Measurements from ENCODE around the gene ALPL. TPM values are rescaled to one million over a fixed set of nuclear protein-coding genes. Genes with fewer than 3 reads are reported as not detected.

The ALPL gene
- polyA plus RNA-seq, 1 donor (not counting 4 experiments of a cell fraction or from before 2014, with no cell fraction given): not detected

- no peaks in the 10 kb centered on the region for H3K27me3 ChIP-seq (ENCODE audit: control insufficient read depth, extremely low read depth, insufficient read depth, low read length)
- H3K9me1 ChIP-seq (ENCODE audit: control insufficient read depth, extremely low read depth, insufficient read depth, low read length): no peaks in the 10 kb centered on the region
- H3K4me2 ChIP-seq (ENCODE audit: control insufficient read depth, extremely low read depth, insufficient read depth, low read depth, low read length): no peak overlapping the region
- H3K9ac ChIP-seq (ENCODE audit: control insufficient read depth, extremely low read depth, insufficient read depth, low read length): no peak overlapping the region
- no peaks in the 10 kb centered on the region for H3K4me1 ChIP-seq (ENCODE audit: control insufficient read depth, extremely low read depth, insufficient read depth, low read length)
- no peak overlapping the region for H2AFZ ChIP-seq (ENCODE audit: control insufficient read depth, low read length)
- FAIRE-seq (no peak), DNase-seq (ENCODE audit: low read depth, low spot score) (no peak)
- dilution Hi-C loops (cut with MboI; ENCODE audit: extremely low pct_ligation_motif_present, low sequenced_read_pairs): no loop called here
- H3K36me3 ChIP-seq (ENCODE audit: control insufficient read depth in 2 of 2, extremely low read depth in 1 of 2, insufficient read depth in 2 of 2, low read length in 2 of 2): no peaks in the 10 kb centered on the region
- H3K27ac ChIP-seq (ENCODE audit: control insufficient read depth, insufficient read depth, low read length): no peak overlapping the region
- no peaks in the 10 kb centered on the region for H3K79me2 ChIP-seq (ENCODE audit: control insufficient read depth, insufficient read depth, low read length)
- no peaks in the 10 kb centered on the region for H3K9me3 ChIP-seq (ENCODE audit: control insufficient read depth, low read depth, low read length)
- TF ChIP-seq CTCF (optimal IDR thresholded peaks at IDR 0.05 in 1 of 3, IDR thresholded peaks at IDR 0.05 in 1 of 3, conservative IDR thresholded peaks at IDR 0.05 in 1 of 3; ENCODE audit: extremely low read depth in 1 of 3, insufficient read depth in 2 of 3, low read length in 3 of 3) (no peak), EZH2 (IDR thresholded peaks at IDR 0.05; ENCODE audit: low read length) (no peak)
- no peak overlapping the region for H3K4me3 ChIP-seq (ENCODE audit: control insufficient read depth in 2 of 3, extremely low read depth in 1 of 3, insufficient read depth in 2 of 3, low read depth in 1 of 3, low read length in 3 of 3)
- H4K20me1 ChIP-seq (ENCODE audit: control insufficient read depth, extremely low read depth, insufficient read depth, low read length): no peaks in the 10 kb centered on the region
These were observed 11.9 kb downstream of the ALPL start for GRCh38 chr1:21520899-21521716.

- Histone ChIP-seq H3K36me3 (ENCODE audit: control insufficient read depth in 2 of 2, extremely low read depth in 1 of 2, insufficient read depth in 2 of 2, low read length in 2 of 2) (no peaks in the 10 kb centered on the region), H3K4me3 (ENCODE audit: control insufficient read depth in 2 of 3, extremely low read depth in 1 of 3, insufficient read depth in 2 of 3, low read depth in 1 of 3, low read length in 3 of 3) (no peak overlapping the region), H2AFZ (ENCODE audit: control insufficient read depth, low read length) (no peak overlapping the region), H3K9me3 (ENCODE audit: control insufficient read depth, low read depth, low read length) (no peaks in the 10 kb centered on the region), H3K4me2 (ENCODE audit: control insufficient read depth, extremely low read depth, insufficient read depth, low read depth, low read length) (no peak overlapping the region), H3K4me1 (ENCODE audit: control insufficient read depth, extremely low read depth, insufficient read depth, low read length) (no peaks in the 10 kb centered on the region), H3K27ac (ENCODE audit: control insufficient read depth, insufficient read depth, low read length) (no peak overlapping the region), H3K79me2 (ENCODE audit: control insufficient read depth, insufficient read depth, low read length) (no peaks in the 10 kb centered on the region), H3K27me3 (ENCODE audit: control insufficient read depth, extremely low read depth, insufficient read depth, low read length) (no peaks in the 10 kb centered on the region), H4K20me1 (ENCODE audit: control insufficient read depth, extremely low read depth, insufficient read depth, low read length) (no peaks in the 10 kb centered on the region), H3K9ac (ENCODE audit: control insufficient read depth, extremely low read depth, insufficient read depth, low read length) (no peak overlapping the region), H3K9me1 (ENCODE audit: control insufficient read depth, extremely low read depth, insufficient read depth, low read length) (no peaks in the 10 kb centered on the region)
- TF ChIP-seq CTCF (optimal IDR thresholded peaks at IDR 0.05 in 1 of 3, IDR thresholded peaks at IDR 0.05 in 1 of 3, conservative IDR thresholded peaks at IDR 0.05 in 1 of 3; ENCODE audit: extremely low read depth in 1 of 3, insufficient read depth in 2 of 3, low read length in 3 of 3) (no peak), EZH2 (IDR thresholded peaks at IDR 0.05; ENCODE audit: low read length) (no peak)
- dilution Hi-C loops (cut with MboI; ENCODE audit: extremely low pct_ligation_motif_present, low sequenced_read_pairs): no loop called here
- FAIRE-seq (no peak), DNase-seq (ENCODE audit: low read depth, low spot score) (no peak)
These were observed 12.5 kb downstream of the ALPL start for GRCh38 chr1:21521717-21522060.
